HepG2 (cell line): ENCODE results near the gene CAMKV. TPM values are rescaled to one million over a fixed set of nuclear protein-coding genes. Genes with fewer than 3 reads are reported as not detected.

ENCODE experiments used
- ATAC-seq: fragments of 200-7000 bp; cut with Tn5 transposase; 3 replicates; pipeline ENCODE4 v1.9.1; 2020; ENCODE audit warnings: mild to moderate bottlenecking, moderate library complexity
- BruUV-seq: library from RNA; stranded (reverse); fragments of 400-500 nt; replicated peaks from 2 replicates; lab custom pipeline; 2021; lab: Mats Ljungman, UMichigan
- CTCF ChIA-PET: fragments of 300-600 bp; formaldehyde crosslinking; extraction: SDS; loops from one replicate; lab custom pipeline; 2021; ENCODE audit warnings: low total read pairs, inconsistent platforms, low intra/inter-chr PET ratio; lab: Yijun Ruan, JAX
- POLR2A ChIA-PET: fragments of 350-600 bp; sonication (Branson Sonifier 250); formaldehyde crosslinking; loops from one replicate; lab custom pipeline; 2020; ENCODE audit warnings: antibody characterized with exemption, inconsistent platforms; lab: Yijun Ruan, JAX
- DNase-seq: peaks from one replicate; pipeline ENCODE4 v3.0.0-alpha.2; 2015; ENCODE audit warnings: low spot score
- FAIRE-seq: peaks from 3 replicates; lab custom pipeline; 2011; peaks lifted over from hg19 to GRCh38; lab: Jason Lieb, UNC
- H2AFZ ChIP-seq: one replicate; pipeline ENCODE4 v1.6.1; 2011; ENCODE audit warnings: low read length, inconsistent platforms
- H3K27ac ChIP-seq: fragments of 300-600 bp; 3 replicates; pipeline ENCODE4 v1.8.0; 2011; ENCODE audit warnings: mixed run types, mild to moderate bottlenecking, mixed read lengths, low read length, inconsistent platforms; ENCODE audit not compliant: insufficient read depth; ENCODE audit errors: extremely low read length
- H3K27me3 ChIP-seq, 2 experiments: fragments of 200-600 bp in 1 of 2; 2 replicates in 1 of 2; 3 replicates in 1 of 2; pipeline versions ENCODE4 v1.6.0 to v1.8.0; 2011; ENCODE audit warnings: low read length in 2 of 2, mild to moderate bottlenecking in 2 of 2, moderate library complexity in 2 of 2, inconsistent platforms in 1 of 2; ENCODE audit not compliant: insufficient read depth in 2 of 2, control insufficient read depth in 1 of 2
- H3K36me3 ChIP-seq, 2 experiments: fragments of 200-600 bp in 1 of 2; replicated peaks in 1 of 2; 2 replicates in 1 of 2; 3 replicates in 1 of 2; pipeline versions ENCODE4 v1.5.1 to v1.8.0; 2011; ENCODE audit warnings: low read length in 2 of 2, inconsistent platforms in 1 of 2; ENCODE audit not compliant: insufficient read depth in 2 of 2, control insufficient read depth in 1 of 2
- H3K4me1 ChIP-seq: 2 replicates; pipeline ENCODE4 v1.5.1; 2012; ENCODE audit warnings: low read length, inconsistent platforms; ENCODE audit not compliant: insufficient read depth
- H3K4me2 ChIP-seq: 2 replicates; pipeline ENCODE4 v1.6.0; 2011; ENCODE audit warnings: low read depth, low read length, inconsistent platforms
- H3K4me3 ChIP-seq, 3 experiments: fragments of 200-600 bp in 1 of 3; sonication (generic), shearing (Covaris generic) in 1 of 3; replicated peaks in 1 of 3; 2 replicates each; pipeline ENCODE4 v1.5.1; 2011 to 2016; ENCODE audit warnings: low read length in 3 of 3, inconsistent platforms in 2 of 3, low read depth in 2 of 3, mild to moderate bottlenecking in 2 of 3, control low read depth in 1 of 3, mixed read lengths in 1 of 3; ENCODE audit not compliant: insufficient read depth in 1 of 3
- H3K79me2 ChIP-seq: one replicate; pipeline ENCODE4 v1.6.1; 2011; ENCODE audit warnings: low read length, inconsistent platforms; ENCODE audit not compliant: insufficient read depth
- H3K9ac ChIP-seq: 2 replicates; pipeline ENCODE4 v1.6.0; 2011; ENCODE audit warnings: mild to moderate bottlenecking, low read depth, low read length, inconsistent platforms; ENCODE audit not compliant: insufficient read depth
- H3K9me3 ChIP-seq: 2 replicates; pipeline ENCODE4 v1.5.1; 2012; ENCODE audit warnings: mild to moderate bottlenecking, low read length
- H4K20me1 ChIP-seq: 2 replicates; pipeline ENCODE4 v1.6.0; 2011; ENCODE audit warnings: inconsistent platforms, mild to moderate bottlenecking, low read length, moderate library complexity; ENCODE audit not compliant: insufficient read depth
- FOXC1 ChIP-seq: sonication (generic); formaldehyde crosslinking; IDR thresholded peaks from 2 replicates; pipeline ENCODE4 v1.8.0; 2022; ENCODE audit warnings: mild to moderate bottlenecking, missing genetic modification reagents, borderline replicate concordance
- PAF1 ChIP-seq: IDR thresholded peaks from 2 replicates; pipeline ENCODE4 v1.6.1; 2016; ENCODE audit warnings: missing genetic modification reagents, missing compliant biosample characterization
- SP2 ChIP-seq: sonication (generic); formaldehyde crosslinking; IDR thresholded peaks from 2 replicates; pipeline ENCODE4 v1.5.1; 2020; ENCODE audit warnings: mild to moderate bottlenecking, missing genetic modification reagents
- SSRP1 ChIP-seq: IDR thresholded peaks from 2 replicates; pipeline ENCODE4 v1.6.1; 2016; ENCODE audit warnings: control low read depth
- TP53 ChIP-seq: sonication (generic); formaldehyde crosslinking; conservative IDR thresholded peaks from 2 replicates; pipeline ENCODE4 v1.4.0; 2020; ENCODE audit warnings: missing genetic modification reagents
- ZNF260 ChIP-seq: sonication (generic); formaldehyde crosslinking; IDR thresholded peaks from 2 replicates; pipeline ENCODE4 v1.4.0; 2020; ENCODE audit warnings: missing genetic modification reagents, low read depth, mild to moderate bottlenecking, borderline replicate concordance
- WGBS: methylation state at CpG from one replicate; pipeline ENCODE4 v1.1.6; 2017; ENCODE audit warnings: low lambda C conversion rate; 5-methylcytosine and 5-hydroxymethylcytosine counted together
- in situ Hi-C: cut with HindIII; loops from 2 replicates; pipeline ENCODE4 v1.10.0; 2017; ENCODE audit warnings: low pct_unique_long_range_greater_than_20kb; ENCODE audit not compliant: extremely low pct_ligation_motif_present
- intact Hi-C: fragments of 100-400 bp; cut with micrococcal nuclease; formaldehyde crosslinking; loops from one replicate; pipeline ENCODE4 v1.10.0; 2022; ENCODE audit not compliant: unreplicated experiment
- polyA plus RNA-seq, 8 experiments: library from polyadenylated mRNA; depleted of rRNA in 3 of 8; stranded (reverse) in 7 of 8; unstranded in 1 of 8; fragments of >200 nt; fragmentation: Illumina TruSeq in 4 of 8; extraction: Trizol in 4 of 8; gene quantifications; 2 replicates each; pipeline versions ENCODE4 v1.2.1 to v1.2.3, GENCODE V29; 2011 to 2016; ENCODE audit warnings: low read depth in 4 of 8, missing spikeins in 1 of 8, mixed read lengths in 1 of 8; ENCODE audit not compliant: insufficient read depth in 1 of 8
- total RNA-seq, 5 experiments: library from RNA; depleted of rRNA; stranded (reverse); fragments of >200 nt; fragmentation: Illumina TruSeq; extraction: Trizol; gene quantifications; 2 replicates each; pipeline ENCODE4 v1.2.3, GENCODE V29; 2016; ENCODE audit warnings: low read depth in 1 of 5
- TF ChIP-seq, protein P1 (sequence below): sonication (generic); formaldehyde crosslinking; IDR thresholded peaks from 2 replicates; pipeline ENCODE4; 2020; ENCODE audit warnings: missing genetic modification reagents, mild to moderate bottlenecking, borderline replicate concordance
- TF ChIP-seq, protein P2 (sequence below): IDR thresholded peaks from 2 replicates; pipeline ENCODE4 v1.6.1; 2016; ENCODE audit warnings: mild to moderate bottlenecking, missing biosample characterization, missing genetic modification reagents
- TF ChIP-seq, protein P3 (sequence below): sonication (generic); formaldehyde crosslinking; IDR thresholded peaks from 2 replicates; pipeline ENCODE4 v1.5.0; 2020; ENCODE audit warnings: missing genetic modification reagents

The CAMKV gene
- total and polyA plus RNA-seq, 2 of the 13 experiments (the other 11 are each of a cell fraction or from before 2014, with no cell fraction given): 0.13 to 0.15 TPM

DNA sequence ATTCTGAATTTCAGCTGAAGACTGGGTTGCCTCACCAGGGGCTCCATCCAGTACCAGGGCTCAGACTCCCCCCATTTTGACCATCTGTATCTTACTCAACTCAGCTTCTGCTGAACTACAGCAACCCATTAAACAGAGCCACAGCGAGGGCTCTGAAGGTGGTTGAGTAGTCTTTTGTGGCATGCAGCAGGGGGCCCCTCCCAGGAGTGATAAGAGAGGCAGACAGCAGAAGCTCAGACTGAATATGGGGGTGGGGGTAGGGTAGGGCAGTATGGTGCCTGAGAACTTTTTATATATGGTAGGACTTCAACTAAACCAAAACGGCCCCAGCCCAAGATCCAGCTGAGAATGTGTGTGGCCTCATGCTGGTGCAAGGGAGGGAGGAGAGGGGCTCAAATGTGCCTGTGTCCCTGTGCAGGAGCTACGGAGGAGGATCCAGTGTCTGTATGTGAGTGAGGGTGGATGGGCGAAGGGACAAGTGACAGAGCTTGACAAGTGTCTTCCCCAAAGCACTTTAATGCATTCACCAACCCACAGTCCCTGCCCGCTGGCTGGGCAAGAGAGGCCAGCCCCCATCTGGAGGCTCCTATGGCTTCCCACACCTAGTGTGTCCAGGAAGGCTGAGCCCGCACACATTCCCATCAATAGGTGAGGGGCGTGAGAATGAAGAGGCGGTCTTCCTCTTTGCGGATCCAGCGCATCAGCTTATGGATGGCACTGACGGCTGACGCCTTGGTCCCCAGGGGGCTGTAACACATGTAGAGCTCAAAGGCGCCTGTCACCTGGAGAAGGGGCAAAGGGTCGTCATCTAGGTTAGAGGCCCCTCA, 38.9 kb upstream of the CAMKV start:
- ATAC-seq: no peak
- BruUV-seq: no TSS peak
- Histone ChIP-seq H3K4me1 (peaks cover 18% of the 10 kb centered on the region), H3K79me2 (no peaks in the 10 kb centered on the region), H3K27me3 (no peaks in the 10 kb centered on the region), H4K20me1 (no peaks in the 10 kb centered on the region), H3K9ac (no peak overlapping the region), H3K4me3 (no peak overlapping the region), H3K36me3 (no peaks in the 10 kb centered on the region; a peak in 2 of 5 replicates), H3K4me2 (no peak overlapping the region), H3K27ac (no peak overlapping the region), H3K9me3 (no peaks in the 10 kb centered on the region), H2AFZ (no peak overlapping the region)
- CTCF ChIA-PET: no interaction called here
- no peak for DNase-seq
- no peak for FAIRE-seq
- in situ Hi-C loops (loop anchor here (5.0 to 10.0 kb wide), 3 partner anchors 66 to 206 kb away; partner anchors contain the start of gene INKA1), intact Hi-C loops (no loop called here)
- TF ChIP-seq PAF1 (CRISPR knock-in tag): no peak
- 90% methylated on average over 14 of the region's 14 CpGs for WGBS
- POLR2A ChIA-PET: no interaction called here

DNA sequence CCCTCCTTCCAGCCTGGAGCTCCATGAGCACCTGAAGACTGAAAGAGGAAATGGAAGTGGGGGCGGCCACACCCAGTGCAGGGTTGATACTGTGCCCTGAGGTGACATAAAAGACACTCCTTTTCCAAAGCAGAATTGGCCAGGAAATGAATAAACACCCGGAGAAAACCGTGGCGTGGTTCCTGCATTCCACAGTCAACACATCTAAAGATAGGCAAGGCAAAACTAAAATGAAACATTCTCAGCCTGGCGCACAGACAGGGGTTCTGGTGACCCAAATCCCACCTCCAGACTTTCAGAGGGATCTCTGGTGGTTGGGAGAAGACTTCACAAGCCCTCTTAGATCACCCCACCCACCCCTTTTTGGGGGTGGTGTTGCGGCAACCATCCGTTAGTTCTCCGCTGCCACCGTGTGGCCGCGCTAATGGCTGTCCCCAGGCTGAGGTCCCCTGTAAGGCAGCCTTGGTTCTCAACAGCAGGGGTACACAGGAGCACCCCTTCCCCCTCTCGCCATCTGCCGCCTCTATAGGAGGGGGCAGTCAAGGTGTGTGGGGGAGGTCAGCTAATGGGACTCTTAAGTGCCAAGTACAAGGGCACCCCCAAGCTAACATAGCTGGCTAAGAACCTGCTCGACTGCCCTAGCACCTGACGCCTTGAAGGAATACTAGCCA, 36.5 kb upstream of the CAMKV start:
- peak overlapping the region; percentile 8 to 40 (median 39); a peak in 5 of 6 replicates for H3K4me3 ChIP-seq
- FAIRE-seq: peak; percentile 42
- no peak for TF ChIP-seq ZNF260
- TF ChIP-seq, protein P1, sequence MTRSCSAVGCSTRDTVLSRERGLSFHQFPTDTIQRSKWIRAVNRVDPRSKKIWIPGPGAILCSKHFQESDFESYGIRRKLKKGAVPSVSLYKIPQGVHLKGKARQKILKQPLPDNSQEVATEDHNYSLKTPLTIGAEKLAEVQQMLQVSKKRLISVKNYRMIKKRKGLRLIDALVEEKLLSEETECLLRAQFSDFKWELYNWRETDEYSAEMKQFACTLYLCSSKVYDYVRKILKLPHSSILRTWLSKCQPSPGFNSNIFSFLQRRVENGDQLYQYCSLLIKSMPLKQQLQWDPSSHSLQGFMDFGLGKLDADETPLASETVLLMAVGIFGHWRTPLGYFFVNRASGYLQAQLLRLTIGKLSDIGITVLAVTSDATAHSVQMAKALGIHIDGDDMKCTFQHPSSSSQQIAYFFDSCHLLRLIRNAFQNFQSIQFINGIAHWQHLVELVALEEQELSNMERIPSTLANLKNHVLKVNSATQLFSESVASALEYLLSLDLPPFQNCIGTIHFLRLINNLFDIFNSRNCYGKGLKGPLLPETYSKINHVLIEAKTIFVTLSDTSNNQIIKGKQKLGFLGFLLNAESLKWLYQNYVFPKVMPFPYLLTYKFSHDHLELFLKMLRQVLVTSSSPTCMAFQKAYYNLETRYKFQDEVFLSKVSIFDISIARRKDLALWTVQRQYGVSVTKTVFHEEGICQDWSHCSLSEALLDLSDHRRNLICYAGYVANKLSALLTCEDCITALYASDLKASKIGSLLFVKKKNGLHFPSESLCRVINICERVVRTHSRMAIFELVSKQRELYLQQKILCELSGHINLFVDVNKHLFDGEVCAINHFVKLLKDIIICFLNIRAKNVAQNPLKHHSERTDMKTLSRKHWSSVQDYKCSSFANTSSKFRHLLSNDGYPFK: peak; percentile 43; the same call in 1 of the 2 replicates
- no peak for TF ChIP-seq FOXC1 (CRISPR knock-in tag)
- TF ChIP-seq SSRP1 (CRISPR knock-in tag): no peak
- TF ChIP-seq, protein P2, sequence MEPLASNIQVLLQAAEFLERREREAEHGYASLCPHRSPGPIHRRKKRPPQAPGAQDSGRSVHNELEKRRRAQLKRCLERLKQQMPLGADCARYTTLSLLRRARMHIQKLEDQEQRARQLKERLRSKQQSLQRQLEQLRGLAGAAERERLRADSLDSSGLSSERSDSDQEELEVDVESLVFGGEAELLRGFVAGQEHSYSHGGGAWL (CRISPR knock-in tag): no peak
- TF ChIP-seq SP2 (CRISPR knock-in tag): no peak
- TF ChIP-seq, protein P3, sequence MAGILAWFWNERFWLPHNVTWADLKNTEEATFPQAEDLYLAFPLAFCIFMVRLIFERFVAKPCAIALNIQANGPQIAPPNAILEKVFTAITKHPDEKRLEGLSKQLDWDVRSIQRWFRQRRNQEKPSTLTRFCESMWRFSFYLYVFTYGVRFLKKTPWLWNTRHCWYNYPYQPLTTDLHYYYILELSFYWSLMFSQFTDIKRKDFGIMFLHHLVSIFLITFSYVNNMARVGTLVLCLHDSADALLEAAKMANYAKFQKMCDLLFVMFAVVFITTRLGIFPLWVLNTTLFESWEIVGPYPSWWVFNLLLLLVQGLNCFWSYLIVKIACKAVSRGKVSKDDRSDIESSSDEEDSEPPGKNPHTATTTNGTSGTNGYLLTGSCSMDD (CRISPR knock-in tag): no peak
- no peak for TF ChIP-seq TP53 (CRISPR knock-in tag)

More for the DNA sequence above, 36.5 kb upstream of the CAMKV start:
- 32% methylated on average over 8 of the region's 15 CpGs for WGBS
- intact Hi-C loops: loop anchor here (1.0 to 2.0 kb wide), 3 partner anchors 61 to 203 kb away; no protein-coding TSS in a partner anchor
- Histone ChIP-seq H3K36me3 (no peaks in the 10 kb centered on the region; a peak in 1 of 5 replicates), H4K20me1 (no peaks in the 10 kb centered on the region), H3K27ac (no peak overlapping the region), H3K4me2 (peak overlapping the region; percentile 81), H3K9ac (no peak overlapping the region), H3K4me1 (peaks cover 23% of the 10 kb centered on the region), H3K27me3 (no peaks in the 10 kb centered on the region), H3K9me3 (no peaks in the 10 kb centered on the region), H3K79me2 (no peaks in the 10 kb centered on the region), H2AFZ (peak overlapping the region; percentile 48)
- ChIA-PET CTCF (interaction anchor here (1.3 to 1.9 kb wide), 4 partner anchors 65 to 202 kb away, joined by 4 to 8 read pairs (median 6); partner anchors contain the start of gene INKA1), POLR2A (no interaction called here)
- BruUV-seq: no TSS peak
- DNase-seq: peak; percentile 33
- ATAC-seq: peak; percentile 75
- in situ Hi-C loops: loop anchor here (5.0 to 10.0 kb wide), 3 partner anchors 64 to 204 kb away; partner anchors contain the start of gene INKA1
